ENCODE results near the gene THSD4.
"Not testable (repeated sequence)": the region's sequence is repeated elsewhere in the genome, so short reads cannot be mapped to it uniquely, and the experiment has no call there.

Gene THSD4

DNA sequence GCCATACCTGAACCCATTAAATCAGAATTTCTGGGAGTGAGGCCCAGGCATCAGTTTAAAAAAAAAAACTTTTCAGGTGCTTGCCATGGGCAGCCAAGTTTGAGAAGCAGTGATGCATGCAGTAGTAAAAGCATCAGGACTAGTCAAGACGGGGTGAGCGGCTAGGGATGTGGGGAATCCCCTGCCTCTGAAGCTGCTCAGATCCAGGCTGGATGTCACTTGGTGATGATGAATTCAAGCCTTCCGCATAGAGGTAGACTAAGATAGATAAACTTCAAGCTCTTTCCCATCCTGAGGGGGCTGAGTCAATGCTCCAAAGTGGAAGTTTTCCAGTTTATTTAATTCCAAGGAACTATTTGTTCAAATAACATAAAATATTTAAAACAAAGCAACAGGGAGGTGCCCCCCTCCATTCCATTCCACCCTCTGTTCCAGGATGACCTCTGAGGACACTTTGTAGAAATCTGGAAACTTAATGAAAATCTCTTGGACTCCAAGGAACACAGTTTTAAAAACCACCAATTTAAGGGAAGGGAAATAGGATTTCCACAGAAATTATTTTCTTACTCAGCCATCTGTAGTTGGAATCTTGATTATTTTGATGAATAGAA, 594.6 kb downstream of the THSD4 start:
- DNase-seq, result no peak

DNA sequence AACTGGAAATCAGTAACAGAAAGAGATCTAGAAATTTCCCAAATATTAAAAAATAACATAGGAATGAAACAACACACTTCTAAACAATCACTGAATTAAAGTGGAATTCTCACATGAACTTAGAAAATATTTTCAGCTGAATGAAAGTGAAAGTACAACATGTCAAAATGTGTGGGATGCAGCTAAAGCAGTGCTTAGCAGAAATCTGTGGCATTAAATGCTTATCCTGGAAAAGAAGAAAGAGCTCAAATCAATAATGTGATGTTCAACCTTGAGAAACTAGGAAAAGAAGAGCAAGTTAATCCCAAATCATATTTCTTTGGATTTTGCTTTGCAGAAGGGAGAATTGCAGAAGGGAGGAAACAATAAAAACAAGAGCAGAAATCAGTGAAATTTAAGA, 596.9 kb downstream of the THSD4 start:
- DNase-seq, result no peak

DNA sequence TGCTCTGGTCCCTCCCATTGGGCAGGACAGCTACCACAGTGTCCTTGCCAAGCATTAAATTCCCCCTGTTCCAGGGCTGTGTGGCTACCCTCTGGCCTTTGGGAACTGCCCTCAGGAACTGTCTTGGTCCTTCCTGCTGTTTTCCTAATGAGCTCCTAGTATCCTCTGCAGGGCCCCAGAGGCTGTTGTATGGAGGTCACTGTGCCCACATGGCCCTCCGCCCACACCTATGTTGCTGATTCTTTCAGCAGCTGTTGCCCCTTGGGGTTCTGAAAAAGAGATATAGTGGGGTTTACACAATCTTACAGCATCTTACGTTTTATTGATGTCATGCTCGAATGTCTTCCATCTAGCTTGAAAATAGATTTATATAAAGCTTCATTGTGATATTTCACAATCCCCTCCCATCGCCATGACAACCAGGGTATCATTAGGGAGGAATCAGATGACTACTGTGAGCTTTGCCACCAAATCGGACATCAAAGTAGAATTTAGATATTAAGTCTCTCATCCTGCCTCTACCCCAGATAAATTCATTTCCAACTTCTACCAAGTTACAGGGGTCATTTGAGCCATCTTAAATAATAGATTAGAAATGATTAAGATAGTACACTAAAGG, 598.0 kb downstream of the THSD4 start:
- DNase-seq, result no peak

DNA sequence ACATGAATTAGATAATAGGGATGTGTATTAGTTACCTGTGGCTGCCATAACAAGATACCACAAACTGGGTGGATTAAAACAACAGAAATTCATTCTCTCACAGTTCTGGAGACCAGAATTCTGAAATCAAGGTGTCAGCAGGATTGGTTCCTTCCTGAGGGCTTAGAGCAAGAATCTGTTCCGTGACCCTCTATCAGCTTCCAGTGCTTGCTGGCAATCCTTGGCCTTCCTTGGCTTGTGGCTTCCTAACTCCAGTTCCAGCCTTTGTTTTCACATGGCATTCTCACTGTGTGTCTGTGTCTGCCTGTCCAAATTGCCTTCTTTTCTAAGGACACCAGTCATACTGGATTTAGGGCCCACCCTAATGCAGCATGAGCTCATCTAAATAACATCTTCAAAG, 600.6 kb downstream of the THSD4 start:
- DNase-seq, result no peak

DNA sequence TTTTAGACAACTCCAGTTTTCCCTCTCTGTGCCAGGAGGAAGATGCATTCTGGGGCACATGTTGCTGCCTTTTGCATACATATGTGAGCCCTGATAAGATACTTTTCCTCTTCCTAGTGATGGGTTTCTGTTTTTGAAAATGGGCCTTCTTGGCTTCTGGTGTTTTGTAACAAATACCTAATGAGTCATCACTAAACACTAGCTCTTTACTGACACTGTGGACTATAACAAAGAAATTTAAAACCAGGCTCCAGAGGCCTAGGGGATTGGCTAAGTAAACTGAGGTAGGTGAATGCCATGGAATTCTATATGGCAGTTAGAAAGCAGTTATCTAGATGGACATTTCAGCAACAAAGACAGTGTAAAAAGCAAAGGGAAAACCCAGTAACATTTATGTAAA, 601.7 kb downstream of the THSD4 start:
- no peak for DNase-seq

DNA sequence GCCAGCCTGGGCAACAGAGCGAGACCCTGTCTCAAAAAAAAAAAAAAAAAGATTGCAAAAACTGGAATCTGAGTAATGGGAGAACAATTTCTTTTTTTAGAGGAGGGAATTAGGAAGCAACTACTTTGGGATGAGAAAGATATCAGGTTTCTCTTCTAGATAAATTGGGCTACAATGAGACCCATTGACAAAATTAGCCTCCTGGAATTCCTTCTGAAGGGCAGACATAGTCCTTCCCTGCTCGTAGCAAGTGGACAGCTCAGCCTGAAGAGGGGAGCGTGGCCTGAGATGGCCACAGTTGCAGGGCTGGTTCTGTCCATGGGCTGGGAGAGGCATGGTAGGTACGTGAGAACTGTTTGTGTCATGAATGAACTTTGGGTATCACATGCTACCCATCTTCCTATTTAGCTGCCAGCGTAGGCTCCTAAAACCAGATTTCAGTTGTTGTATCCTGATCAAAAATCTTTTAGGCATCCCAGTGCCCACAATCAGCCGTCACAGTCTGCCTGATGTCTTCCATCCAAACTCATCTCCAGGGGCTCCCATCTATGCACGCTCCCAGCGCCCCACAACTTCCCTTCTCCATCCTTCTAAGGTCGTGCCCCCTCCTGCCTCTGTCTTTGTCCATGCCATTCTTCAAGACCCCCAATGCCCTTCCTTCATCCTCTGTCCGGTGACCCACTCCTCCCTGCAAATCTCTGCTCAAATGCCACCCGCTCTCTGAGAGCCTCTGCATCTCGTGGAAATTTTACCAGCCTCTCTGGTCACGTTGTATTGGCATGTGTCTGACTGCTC, 603.0 kb downstream of the THSD4 start:
- DNase-seq, result no peak

DNA sequence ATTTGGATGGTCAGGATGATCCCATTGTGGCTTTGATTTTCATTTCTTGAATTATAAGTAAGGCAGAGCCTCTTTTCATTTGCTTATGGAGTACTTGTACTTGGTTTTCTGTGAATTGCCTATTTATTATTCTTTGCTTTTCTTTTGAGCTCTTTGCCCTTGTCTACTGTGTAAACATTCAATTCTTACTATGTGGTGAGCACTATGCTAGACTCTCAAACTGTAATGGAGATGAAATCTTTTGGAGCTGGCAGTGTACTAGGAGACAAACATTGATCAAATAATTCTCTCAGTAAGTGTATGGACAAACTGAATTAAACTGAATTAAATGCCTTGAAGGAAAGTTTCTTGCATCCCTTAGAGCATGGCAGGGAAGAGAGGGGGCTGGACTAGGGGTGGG, 608.1 kb downstream of the THSD4 start:
- no peak for DNase-seq

DNA sequence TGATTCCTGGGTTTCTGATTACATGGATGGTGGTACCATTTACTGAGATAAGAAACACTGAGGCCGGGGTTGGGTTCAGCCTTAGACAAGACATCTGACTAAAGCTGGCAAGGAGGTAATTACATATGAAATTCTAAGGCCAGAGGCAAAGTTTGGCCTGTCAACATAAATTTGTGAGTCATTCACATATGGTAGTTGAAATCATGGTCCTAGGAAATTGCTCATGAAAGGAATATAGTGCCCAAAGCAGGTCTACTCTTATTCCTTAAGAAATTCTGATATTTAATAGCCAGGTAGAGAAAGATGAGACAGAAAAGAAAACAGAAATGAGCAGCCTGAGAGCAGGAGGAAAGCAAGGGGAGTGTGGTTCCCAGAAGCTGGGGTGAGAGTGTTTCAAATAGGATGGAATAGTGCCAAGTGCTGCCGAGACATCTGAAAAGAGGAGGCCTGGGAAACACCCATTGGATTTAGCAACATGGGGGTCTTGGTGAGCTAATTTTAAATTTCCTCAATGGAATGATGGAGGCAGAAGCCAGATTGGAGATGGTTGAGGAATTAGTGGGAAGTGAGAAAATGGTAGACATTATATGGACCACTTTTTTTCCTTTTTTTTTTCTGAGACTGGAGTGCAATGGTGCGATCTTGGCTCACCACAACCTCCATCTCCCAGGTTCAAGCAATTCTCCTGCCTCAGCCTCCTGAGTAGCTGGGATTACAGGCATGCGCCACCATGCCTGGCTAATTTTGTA, 610.1 kb downstream of the THSD4 start:
- not testable (repeated sequence) for DNase-seq

DNA sequence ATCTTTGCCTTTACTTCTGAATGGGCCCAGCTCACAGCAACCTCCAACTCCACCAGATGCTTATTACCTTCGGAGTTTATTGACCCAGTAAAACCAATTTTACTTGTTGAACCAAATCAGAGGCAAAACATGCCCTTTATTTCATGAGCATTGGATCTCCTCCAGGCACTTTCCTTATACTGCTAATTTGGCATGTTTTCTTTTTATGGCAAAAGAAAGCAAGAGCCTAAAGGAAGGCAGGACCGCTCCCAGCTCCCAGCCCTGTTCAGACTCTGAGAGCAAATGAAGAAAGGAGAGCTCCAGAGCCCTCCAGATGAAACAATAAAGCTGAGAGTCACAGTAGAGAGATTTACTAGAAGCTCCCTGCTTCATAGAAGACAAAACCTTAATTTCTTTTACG, 613.6 kb downstream of the THSD4 start:
- no peak for DNase-seq

DNA sequence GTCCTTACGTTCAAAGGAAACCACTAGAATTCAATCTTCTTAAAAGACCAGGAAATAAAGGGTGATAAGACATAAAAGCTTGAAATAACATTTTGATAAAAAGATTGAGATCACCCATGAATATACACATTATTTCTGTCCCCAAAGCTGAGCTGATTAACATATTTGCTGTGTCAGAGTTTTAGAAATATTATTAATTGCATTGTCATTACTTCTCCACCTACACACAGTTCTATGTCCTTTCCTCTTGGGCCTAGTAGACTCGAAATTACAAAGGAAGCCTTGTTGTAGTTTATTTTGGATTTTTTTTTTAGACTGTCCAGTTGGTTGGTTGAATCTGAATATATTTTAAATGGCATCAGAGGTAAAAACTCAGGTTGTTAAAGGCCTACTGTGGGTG, 614.0 kb downstream of the THSD4 start:
- DNase-seq, result no peak

DNA sequence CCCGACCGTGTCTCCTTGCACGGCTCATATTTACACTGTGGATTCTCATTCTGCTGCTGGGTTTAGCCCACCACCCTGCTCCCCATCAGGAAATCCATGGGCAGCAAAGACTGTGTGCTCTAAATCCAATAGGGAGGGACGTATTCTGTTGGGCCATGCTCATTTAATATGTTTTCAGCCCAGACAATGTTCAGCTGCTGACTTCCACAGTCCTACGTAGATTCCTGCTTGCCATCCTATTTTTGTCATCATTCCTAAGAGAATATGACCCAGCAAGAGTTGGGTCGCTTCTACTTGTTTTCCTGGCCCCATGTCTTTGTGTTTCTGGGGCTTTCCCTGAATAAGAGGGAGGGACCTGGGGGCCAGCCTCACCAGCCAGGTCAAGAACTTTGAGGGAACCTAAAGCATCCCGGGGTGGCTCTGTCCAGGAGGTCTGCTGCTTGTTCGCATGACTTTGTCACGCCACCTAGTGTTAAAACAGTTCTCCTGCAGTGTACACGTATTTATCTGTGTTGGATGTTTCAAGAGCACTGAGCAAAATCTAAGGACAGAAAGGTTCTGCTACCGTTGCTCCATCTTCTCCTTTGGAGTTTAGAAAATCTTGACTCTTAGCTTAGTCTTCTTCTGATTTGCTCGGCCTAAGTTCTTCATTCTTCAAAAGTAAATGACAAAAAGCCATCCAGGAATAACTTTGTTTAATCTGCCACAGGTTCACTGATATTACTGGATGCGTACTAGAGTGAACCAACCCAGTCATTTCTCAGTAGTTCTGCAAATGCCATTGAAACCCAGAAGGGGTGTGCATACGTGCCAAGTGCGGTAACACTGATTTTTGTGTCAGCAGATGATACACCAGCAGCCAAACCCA, 615.2 kb downstream of the THSD4 start:
- peak; percentile 71 for DNase-seq

DNA sequence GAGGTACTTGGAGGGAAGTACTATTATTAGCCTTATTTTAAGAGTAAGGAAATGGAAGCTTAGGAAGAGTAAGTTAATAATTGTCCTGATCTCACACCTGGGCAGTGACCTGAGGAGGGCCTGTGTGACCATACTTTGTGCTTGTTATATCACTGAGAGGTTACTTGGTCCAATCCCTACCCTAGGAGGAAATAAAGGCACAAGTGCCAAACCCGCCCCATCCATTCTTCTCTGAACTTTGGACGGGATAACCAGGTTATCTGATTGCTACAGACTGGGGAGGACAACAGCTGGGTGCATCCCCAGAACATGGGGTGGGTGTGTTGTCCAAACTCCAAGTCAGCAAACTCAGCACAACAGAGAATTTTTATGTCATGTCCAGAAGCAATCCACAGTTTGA, 617.4 kb downstream of the THSD4 start:
- DNase-seq, result no peak

DNA sequence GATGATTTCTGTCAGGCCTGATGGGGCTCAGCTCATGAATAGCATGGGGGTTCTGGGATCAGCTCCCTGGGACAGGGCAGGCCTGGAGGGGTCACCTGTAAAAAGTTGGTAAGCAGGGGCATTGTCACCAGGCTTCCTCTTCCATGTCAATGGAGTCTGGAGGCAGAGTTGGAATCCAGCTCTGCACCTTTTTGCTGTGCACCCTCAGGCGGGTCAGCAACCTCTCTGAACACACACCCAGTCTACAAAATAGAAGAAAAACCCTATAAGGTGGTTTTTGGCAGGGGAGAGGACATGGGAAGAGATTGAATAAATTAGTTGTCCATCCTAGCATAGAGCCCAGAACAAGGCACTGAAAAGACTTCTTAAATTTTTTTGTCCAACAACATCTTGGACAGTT, 617.9 kb downstream of the THSD4 start:
- no peak for DNase-seq

DNA sequence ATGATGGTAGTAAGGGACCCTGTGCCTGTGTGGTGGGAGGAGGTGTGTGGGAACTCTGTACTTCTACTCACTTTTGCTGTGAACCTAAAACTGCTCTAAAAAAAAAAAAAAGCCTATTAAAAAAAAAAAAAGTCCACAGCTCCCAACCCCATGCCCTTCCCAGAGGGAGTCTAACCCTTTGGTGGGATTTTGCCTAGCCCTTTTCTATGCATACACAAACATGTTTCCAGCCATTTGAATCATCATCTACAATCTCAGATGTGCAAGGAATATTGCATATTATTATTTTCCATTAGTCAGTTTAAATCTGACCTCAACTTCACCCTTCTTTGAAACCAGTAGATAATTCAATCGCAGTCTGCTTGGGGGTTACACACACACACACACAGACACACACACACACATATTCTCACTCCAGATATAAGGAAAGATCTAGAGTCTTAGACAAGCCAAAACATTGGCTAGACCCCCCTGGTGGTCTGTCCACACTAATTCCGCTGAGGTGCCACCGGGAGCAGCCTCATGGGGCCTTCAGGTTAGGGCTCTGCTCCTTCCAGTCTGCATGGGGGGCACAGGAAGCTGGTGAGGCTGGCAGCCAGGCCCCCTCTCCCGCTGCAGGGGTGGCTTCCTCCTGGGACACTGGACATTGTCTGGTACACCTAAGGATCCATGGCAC, 619.6 kb downstream of the THSD4 start:
- DNase-seq, result no peak

DNA sequence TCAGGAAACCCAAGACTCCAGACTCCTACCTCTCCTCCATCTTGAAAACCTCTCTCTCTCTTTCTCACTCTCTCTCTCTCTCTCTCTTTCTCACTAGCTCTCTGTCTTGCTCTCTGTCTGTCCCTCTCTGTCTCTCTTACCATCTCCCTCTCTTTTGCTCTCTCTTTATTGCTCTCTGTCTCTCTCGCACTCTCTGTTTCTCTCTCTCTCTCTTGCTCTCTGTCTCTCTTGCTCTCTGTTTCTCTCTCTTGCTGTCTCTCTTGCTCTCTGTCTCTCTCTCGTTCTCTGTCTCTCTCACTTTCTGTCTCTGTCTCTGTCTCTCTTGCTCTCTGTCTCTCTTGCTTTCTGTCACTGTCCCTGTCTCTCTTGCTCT, 620.1 kb downstream of the THSD4 start:
- no peak for DNase-seq

DNA sequence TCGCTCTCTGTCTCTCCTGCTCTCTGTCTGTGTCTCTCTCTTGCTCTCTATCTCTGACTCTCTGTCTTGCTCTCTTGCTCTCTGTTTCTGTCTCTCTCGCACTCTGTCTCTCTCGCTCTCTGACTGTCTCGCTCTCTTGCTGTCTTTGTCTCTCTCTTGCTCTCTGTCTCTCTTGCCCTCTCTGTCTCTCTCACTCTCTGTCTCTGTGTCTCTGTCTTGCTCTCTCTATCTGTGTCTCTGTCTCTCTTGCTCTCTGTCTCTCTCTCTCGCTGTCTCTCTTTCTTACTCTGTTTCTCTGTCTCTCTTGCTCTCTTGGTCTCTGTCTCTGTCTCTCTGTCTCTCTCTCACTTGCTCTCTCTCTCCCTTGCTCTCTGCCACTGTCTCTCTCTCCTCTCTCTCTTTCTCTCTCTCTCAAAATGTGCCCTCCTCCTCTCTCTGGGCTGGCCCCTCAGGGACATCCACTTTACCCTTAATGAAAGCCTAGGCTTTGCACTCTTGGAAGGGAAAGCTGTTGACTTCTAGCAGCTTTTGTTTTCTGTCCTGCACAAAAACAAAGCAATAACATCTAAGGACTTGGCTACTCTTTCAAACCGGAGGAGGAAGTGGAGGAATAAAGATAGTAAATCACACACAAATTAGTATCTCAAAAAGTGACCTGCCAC, 621.1 kb downstream of the THSD4 start:
- DNase-seq, result no peak

DNA sequence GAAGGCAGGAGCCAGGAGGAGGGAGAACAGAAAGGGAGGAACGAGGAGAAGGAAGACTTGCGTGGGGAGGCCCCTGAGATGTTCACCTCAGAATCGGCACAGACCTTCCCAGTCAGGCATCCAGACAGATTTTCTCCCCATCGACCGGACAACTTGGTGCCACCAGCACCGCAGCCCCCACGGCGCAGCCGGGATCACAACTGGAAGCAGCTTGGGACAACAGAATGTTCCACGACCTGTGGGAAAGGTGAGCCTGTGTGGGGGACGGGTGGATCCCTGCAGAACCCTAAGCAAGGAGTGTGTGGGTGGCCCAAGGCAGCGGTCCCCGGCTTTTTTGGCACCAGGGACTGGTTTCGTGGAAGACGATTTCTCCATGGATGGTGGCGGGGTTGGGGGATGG, 622.5 kb downstream of the THSD4 start:
- DNase-seq, result no peak

DNA sequence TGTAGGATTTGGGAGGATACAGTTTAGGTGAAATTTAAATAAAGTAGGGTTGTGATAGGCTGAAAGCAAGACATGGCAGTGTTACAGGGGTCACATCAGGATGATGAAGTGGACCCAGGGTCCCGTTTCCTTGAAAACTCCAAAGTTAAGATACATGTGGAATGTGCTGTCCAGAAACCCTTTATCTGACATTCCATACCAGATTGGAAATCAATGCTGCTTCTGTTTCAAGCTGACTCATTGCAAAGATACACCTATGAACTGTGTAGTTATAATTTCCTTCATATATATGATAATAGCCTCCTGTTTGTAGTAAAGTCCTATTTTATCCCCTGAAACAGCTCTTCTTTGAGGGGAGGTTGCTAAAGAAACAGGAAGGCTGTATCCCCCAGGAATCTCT, 624.1 kb downstream of the THSD4 start:
- DNase-seq, result no peak

DNA sequence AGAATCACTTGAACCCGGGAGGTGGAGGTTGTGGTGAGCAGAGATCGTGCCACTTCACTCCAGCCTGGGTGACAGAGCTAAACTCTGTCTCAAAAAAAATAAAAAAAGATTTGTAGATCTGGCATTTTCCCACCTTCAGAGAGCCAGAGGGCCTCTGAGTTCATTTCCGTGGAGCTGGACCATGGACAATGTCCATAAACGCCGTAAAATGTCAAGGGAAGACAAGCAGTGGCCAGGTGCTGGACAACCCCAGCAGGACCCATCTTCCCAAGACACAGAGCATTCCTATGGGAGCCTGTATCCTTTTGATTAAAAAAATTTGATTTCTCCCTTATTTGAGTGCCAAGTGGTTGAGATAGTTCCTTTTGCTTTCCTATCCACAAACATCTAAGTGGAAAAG, 627.7 kb downstream of the THSD4 start:
- no peak for DNase-seq

DNA sequence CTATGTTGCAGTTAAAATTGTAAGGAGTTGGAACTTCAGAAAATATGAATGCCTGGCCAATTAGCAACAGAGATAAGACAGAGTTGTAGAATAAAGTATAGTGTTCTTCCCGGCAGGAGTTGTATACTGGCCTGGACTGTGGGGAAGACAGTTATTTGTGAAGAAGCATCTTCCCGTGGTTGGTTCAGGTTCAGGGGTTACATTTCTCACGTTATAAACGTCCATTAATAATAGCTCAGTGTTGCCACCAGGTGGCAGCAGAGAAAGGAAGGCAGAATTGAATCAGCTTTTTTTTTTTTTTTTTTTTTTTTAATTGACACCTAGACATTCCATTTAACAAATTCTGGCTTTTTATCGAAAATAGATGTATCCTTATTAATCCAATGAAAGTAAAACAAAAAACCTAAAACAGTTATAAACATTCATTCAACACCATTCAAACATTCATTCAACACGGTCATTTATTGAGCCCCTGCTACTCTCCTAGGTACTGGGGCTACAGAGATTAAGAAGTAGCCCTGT, 628.7 kb downstream of the THSD4 start:
- no peak for DNase-seq

DNA sequence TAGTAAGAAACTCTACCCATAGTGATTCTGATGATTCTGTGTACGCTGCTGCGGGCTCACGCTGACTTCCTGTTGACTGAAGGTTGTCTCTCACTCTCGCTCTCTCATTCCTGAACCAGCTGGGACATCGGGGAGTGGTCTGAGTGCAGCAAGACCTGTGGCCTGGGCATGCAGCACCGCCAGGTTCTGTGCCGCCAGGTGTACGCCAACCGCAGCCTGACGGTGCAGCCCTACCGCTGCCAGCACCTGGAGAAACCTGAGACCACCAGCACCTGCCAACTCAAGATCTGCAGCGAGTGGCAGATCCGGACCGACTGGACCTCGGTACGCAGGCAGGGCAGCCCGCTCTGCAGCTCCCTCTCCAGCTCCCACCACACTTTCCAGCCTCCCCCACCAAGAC, 631.4 kb downstream of the THSD4 start:
- no peak for DNase-seq

Data from islet precursor cell (in vitro differentiated cells).